NCI-H345 treated with DMSO at 0.1 percent for 48 hours (cell line): ENCODE results near the gene TNFRSF11A.

Experiments used
- DNase-seq: peaks from one replicate; lab custom pipeline; 2025; ENCODE audit not compliant: unreplicated experiment; lab: John Stamatoyannopoulos, UW

The TNFRSF11A gene

GRCh38 chr18:62377131-62377807 lies 52.2 kb downstream of the TNFRSF11A start:
- no peak for DNase-seq

DNA sequence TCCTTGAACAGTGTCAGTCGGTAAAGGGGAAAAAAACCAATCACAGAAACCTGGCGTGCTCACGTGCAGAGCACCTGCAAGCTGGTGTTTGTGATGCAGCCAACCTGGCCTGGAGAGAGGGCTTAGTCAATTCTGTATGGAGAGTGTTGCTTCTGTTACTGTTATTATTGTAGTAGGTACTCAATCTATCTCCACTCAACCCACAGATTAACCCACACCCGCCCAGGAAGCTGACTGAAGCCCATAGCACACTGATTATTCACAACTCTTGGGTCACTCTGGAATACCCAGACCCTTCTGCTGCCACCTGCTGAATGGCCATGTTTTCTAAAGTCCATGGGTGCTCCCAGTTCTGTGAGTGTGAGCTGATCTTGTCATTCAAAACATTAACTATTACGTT lies 53.9 kb downstream of the TNFRSF11A start:
- no peak for DNase-seq

- DNase-seq: no peak
These were observed 56.3 kb downstream of the TNFRSF11A start for GRCh38 chr18:62381373-62381772.

DNA sequence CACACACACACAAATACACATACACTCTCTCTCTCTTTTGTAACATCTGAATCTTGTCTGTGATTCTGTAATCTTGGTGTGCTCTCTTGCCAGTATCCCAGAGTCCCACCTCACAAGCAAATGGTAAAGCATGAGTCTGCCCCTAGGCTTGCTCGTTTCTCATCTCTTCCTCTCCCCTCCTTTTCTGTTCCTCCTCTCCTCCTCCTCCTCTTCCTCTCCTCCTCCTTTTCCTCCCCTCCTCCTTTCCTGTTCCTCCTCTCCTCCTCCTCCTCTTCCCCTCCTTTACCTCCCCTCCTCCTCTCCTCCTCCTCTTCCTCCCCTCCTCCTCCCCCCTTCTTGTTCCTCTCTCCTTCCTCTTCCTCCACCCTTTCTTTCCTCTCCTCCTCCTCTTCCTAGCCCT lies 59.0 kb downstream of the TNFRSF11A start:
- no peak for DNase-seq

GRCh38 chr18:62384610-62385097 lies 59.5 kb downstream of the TNFRSF11A start:
- no peak for DNase-seq

GRCh38 chr18:62386091-62386490 lies 61.0 kb downstream of the TNFRSF11A start:
- no peak for DNase-seq

- no peak for DNase-seq
These were observed 61.5 kb downstream of the TNFRSF11A start for GRCh38 chr18:62386601-62387000.

- no peak for DNase-seq
These were observed 62.1 kb downstream of the TNFRSF11A start for GRCh38 chr18:62387257-62387656.

- no peak for DNase-seq
These were observed 64.0 kb downstream of the TNFRSF11A start for GRCh38 chr18:62388855-62389760.

DNA sequence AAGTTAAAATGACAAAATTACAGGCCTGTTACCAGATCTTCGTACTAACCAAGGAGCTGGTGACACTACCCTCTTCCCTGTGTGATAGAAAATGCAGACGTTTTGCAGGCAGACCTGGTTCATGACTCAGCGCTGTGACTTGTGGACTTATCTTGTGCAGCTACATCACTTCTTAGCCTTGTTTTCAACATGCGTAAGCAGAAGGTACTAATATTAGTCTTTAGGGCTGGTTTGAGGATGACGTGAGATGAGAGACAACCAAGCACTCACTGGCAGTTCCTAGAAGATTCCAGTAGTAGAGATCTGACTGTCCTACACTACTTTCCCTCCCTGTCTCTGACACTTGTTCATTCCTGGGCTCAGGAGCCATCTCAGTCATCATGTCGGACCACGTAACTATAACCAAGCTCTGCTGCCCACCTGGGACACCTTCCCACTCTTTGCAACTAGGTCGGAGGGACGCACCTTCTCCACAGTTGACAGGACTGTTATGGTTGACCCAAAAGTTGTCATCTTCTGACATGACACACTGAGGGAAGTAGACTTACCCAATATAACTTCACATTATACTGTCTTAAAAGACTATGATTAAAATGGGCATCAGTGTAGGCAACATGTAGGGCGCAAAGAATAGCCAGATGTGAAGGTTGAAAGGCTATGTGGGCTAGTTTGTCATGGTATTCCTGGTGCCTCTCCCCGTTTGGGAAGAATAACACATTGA lies 64.8 kb downstream of the TNFRSF11A start:
- no peak for DNase-seq

DNA sequence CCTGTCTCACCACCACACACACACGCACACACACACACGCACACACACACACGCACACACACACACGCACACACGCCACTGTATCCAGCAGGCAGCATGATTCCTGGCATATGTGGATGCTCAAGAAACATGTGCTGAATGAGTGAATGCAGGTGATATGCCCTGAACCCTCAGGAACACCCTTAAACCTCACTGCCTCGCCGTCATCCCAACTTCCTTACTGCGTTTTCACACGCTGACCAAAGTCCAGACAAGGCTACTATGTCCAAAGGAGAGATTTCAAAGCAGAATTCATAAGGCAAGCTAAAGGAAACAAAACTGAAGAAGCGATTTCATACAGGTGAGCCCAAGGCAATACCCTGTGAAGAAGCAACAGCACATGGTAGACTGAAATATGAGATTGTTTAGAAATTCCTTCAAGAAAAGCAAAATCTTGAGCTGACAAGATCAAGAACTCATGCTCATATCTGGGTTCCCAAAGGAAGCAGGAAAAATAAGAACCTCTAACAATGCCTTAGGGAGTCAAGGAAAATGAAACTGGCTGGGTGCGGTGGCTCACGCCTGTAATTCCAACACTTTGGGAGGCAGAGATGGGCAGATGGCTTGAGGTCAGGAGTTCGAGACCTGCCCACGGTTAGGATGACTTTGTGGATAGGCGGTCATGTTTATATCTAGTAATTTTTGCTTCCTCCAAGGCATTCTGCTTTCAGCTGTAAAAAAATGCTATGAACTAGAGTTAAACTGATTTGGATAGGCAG lies 69.1 kb downstream of the TNFRSF11A start:
- no peak for DNase-seq

GRCh38 chr18:62396381-62396780 lies 71.3 kb downstream of the TNFRSF11A start:
- no peak for DNase-seq

DNA sequence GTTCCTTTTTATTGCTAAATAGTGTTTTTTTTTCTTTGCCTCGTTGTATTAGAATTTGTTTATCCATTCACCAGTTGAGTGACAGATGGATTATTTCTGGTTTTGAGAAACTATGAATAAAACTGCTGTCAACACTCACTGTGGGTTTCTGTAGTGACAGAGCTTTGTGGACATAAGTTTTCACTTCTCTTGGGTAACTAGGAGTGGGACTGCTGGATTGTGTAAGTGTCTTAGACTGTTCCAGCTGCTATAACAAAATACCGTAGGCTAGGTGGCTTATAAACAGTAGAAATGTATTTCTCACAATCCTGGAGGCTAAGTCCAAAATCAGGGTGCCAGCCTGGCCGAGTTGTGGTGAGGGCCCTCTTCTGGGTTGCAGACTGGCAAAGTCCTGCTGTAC lies 71.9 kb downstream of the TNFRSF11A start:
- no peak for DNase-seq

GRCh38 chr18:62398291-62398690 lies 73.2 kb downstream of the TNFRSF11A start:
- DNase-seq: no peak

DNA sequence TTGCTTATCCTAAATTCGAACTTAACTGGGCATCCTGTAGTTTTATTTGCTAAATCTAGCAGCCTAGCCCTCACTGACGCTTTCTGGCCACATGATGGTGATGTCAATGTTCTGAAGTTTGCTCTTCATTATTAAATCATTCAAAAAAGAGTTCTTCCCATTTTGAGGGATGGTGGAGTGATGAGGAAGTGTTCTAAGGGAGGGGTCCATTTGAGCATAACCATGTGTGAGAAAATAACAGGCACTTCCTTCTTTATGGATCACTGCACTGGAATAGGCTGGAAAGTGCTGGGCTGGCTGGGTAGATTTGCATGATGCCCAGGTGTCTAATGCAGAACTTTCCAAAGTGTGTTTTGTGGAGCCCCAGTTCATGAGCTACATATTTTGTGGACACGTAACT lies 74.2 kb downstream of the TNFRSF11A start:
- DNase-seq: no peak

- DNase-seq: peak; percentile 62
These were observed 74.7 kb downstream of the TNFRSF11A start for GRCh38 chr18:62399781-62400308.

GRCh38 chr18:62400916-62401315 lies 75.8 kb downstream of the TNFRSF11A start:
- DNase-seq: no peak

DNA sequence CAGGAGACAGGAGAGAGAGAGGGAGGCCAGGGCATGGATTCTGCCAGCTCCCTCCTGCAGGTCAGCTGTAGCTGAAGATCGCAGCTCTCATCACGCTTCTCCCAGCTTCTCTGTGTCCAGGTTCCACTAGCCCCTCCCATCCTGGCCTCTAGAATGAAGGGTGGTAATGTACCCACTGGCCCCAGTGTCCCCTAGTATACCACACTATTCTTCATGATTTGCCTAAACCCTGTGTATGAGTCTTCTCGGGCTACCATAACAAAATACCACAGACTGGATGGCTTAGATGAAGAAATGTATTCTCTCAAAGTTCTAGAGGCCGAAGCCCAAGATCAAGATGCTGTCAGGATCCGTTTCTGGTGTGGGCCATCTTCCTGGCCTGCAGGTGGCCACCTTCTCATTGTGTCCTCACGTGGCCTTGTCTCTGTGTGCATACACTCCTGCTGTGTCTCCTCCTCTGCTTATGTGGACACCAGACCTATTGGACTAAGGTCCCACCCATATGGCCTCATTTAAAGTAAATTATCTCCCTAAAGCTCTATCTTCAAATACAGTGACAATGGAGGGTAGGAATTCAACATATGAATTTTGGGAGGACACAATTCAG lies 77.3 kb downstream of the TNFRSF11A start:
- no peak for DNase-seq

GRCh38 chr18:62403120-62403519 lies 78.0 kb downstream of the TNFRSF11A start:
- DNase-seq: no peak

DNA sequence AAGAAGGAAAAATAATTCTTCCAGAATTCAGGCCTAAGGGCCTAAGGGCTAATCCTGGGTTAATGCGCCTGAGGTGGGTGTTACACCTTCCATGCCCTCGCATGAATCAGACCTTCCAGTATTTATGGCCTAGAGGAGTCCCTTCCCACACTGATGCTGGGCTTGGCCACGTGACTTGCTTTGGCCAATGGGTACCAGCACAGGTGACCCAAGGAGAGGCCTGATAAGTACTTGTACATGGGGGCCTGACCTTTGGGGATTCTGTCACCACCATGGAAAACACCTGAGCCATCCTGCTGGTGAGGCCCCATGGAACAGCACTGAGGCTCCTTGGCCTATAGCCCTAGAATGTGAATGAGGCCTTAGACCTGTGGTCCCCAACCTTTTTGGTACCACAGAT lies 79.8 kb downstream of the TNFRSF11A start:
- no peak for DNase-seq
